ENCODE measurements around the gene ITGB5. TPM values are rescaled to one million over a fixed set of nuclear protein-coding genes. Genes with fewer than 3 reads are reported as not detected.
A peak's percentile ranks its signal among the peaks of the same experiment; 100 is the strongest.

The ITGB5 gene
- total and polyA plus RNA-seq, 2 experiments from 2014 or later = 33.9 to 383 TPM

DNA sequence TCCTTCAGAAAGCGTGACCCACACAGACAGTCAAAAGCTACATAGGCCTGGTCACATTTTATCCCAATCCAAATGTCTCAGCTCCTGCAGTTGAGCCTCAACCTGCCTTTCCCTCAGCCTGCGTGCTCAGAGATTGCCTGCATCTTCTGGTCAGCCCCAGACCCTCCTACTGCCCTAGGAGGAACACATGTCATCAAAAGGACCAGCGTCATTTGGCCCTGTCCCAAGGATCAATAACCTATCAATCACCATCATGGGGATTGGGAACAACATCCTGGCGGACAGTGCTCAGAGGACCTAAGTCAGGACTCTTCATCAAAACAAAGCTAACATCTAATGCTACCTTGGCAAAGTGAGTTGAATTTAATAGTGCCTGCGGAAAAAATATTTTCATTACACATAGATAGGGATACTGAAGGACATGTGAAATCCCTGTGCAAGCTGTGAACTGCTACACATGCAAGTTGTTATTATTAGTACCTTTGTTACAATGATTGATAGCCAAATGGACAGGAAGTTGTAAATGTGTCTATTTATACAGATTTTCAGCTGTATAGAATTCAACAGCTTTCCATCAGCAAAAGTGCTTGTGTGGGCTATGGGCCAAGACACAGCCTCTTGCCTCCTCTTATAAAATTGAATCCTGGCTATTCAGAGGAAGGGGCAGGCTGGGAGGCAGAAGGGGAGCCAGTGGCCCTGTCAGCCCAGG, 109.2 kb downstream of the ITGB5 start:
- no peaks in the 10 kb centered on the region for H4K20me1 ChIP-seq (ENCODE audit: insufficient read depth)

DNA sequence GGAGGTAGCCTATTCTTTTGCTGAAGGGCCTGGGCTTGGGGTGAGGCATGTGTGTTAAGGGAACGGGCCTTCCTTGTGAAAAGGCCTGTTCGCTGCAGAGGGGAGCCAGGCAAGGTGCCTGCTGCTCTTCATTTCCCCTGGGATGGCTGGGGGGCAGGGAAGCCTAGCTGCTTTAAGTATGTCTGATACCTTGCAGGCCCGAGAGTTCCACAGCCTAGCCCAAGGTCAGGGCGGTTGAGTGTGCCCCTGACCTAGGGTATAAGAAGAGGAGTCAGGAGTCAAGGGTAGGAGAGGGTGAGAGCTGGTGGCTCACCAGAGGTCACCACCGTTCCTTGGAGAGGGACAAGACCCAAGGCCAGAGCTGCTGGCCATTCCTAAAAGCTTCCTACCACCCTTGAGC, 110.3 kb downstream of the ITGB5 start:
- H3K4me2 ChIP-seq (ENCODE audit: unreplicated experiment) = no peak overlapping the region
- no peak overlapping the region for H3K9ac ChIP-seq

More for the DNA sequence above, 109.2 kb downstream of the ITGB5 start:
- DNase-seq = no peak
- no peak overlapping the region for H3K27ac ChIP-seq
- H3K27me3 ChIP-seq (replicated peaks; ENCODE audit: insufficient read depth) = no peaks in the 10 kb centered on the region
- no peaks in the 10 kb centered on the region for H3K9me2 ChIP-seq (ENCODE audit: insufficient read depth)
- no peaks in the 10 kb centered on the region for H3K9me3 ChIP-seq (ENCODE audit: low read depth)
- TF ChIP-seq EZH2 (IDR thresholded peaks at IDR 0.05; ENCODE audit: insufficient read depth, poor library complexity, severe bottlenecking) (no peak), EZH2phosphoT487 (IDR thresholded peaks at IDR 0.05; ENCODE audit: insufficient read depth, low read depth) (no peak)
- peaks cover 14% of the 10 kb centered on the region for H3F3A ChIP-seq (ENCODE audit: insufficient read depth)
- no peak overlapping the region for H3K4me2 ChIP-seq (ENCODE audit: unreplicated experiment)
- no peak overlapping the region for H2AFZ ChIP-seq
- 0 out of 2 replicates have a peak, but pooled peaks cover 5% of the 10 kb centered on the region for H3K36me3 ChIP-seq (ENCODE audit: low read depth)
- in situ Hi-C loops (cut with MboI) = no loop called here
- peaks cover 39% of the 10 kb centered on the region for H3K4me1 ChIP-seq (ENCODE audit: insufficient read depth)
- no peak overlapping the region for H3K9ac ChIP-seq
- peaks cover 41% of the 10 kb centered on the region for H3K79me2 ChIP-seq (ENCODE audit: insufficient read depth)
- 90 to 92% methylated on average over 5 of the region's 5 CpGs for WGBS, 2 experiments (ENCODE audit: low coverage in 1 of 2, low lambda C conversion rate in 2 of 2, missing lambda C conversion rate in 2 of 2)
- H3K4me3 ChIP-seq = no peak overlapping the region

DNA sequence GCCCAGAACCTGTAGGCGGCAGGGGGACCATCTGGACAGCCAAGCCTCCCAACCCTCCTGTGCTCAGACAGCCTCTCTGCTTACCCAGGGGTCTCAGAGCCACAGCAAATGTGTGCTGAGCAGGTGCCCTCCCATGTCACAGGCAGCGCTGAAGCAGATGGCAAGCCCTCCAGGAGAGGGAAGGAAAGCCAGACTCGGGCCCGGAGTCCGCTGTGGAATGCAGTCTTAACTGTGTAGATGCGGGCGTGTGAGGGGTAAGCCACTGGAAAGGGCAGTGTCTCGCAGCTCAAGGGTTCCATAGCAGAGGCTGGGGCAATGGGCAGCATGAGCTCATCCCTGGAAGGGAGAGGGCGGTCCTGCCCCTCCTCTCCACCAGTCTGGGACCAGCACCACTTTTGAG, 111.3 kb downstream of the ITGB5 start:
- H3K9me3 ChIP-seq (ENCODE audit: low read depth) = no peaks in the 10 kb centered on the region
- TF ChIP-seq EZH2 (IDR thresholded peaks at IDR 0.05; ENCODE audit: insufficient read depth, poor library complexity, severe bottlenecking) (no peak), EZH2phosphoT487 (IDR thresholded peaks at IDR 0.05; ENCODE audit: insufficient read depth, low read depth) (no peak)
- no peaks in the 10 kb centered on the region for H3K9me2 ChIP-seq (ENCODE audit: insufficient read depth)
- no peak for DNase-seq
- no peaks in the 10 kb centered on the region for H3K27me3 ChIP-seq (replicated peaks; ENCODE audit: insufficient read depth)
- 95 to 97% methylated on average over 9 of the region's 9 CpGs for WGBS, 2 experiments (ENCODE audit: low coverage in 1 of 2, low lambda C conversion rate in 2 of 2, missing lambda C conversion rate in 2 of 2)
- no peaks in the 10 kb centered on the region for H4K20me1 ChIP-seq (ENCODE audit: insufficient read depth)
- in situ Hi-C loops (cut with MboI) = no loop called here
- no peak overlapping the region for H2AFZ ChIP-seq
- H3F3A ChIP-seq (ENCODE audit: insufficient read depth) = peaks cover 32% of the 10 kb centered on the region
- no peak overlapping the region for H3K4me2 ChIP-seq (ENCODE audit: unreplicated experiment)
- no peak overlapping the region for H3K27ac ChIP-seq
- H3K79me2 ChIP-seq (ENCODE audit: insufficient read depth) = peaks cover 23% of the 10 kb centered on the region
- no peak overlapping the region for H3K9ac ChIP-seq
- H3K4me3 ChIP-seq = no peak overlapping the region
- H3K4me1 ChIP-seq (ENCODE audit: insufficient read depth) = peaks cover 43% of the 10 kb centered on the region
- H3K36me3 ChIP-seq (ENCODE audit: low read depth) = 0 out of 2 replicates have a peak, but pooled peaks cover 5% of the 10 kb centered on the region

More for the DNA sequence above, 110.3 kb downstream of the ITGB5 start:
- no peaks in the 10 kb centered on the region for H3K9me3 ChIP-seq (ENCODE audit: low read depth)
- no peaks in the 10 kb centered on the region for H3K27me3 ChIP-seq (replicated peaks; ENCODE audit: insufficient read depth)
- peaks cover 30% of the 10 kb centered on the region for H3K79me2 ChIP-seq (ENCODE audit: insufficient read depth)
- TF ChIP-seq EZH2 (IDR thresholded peaks at IDR 0.05; ENCODE audit: insufficient read depth, poor library complexity, severe bottlenecking) (no peak), EZH2phosphoT487 (IDR thresholded peaks at IDR 0.05; ENCODE audit: insufficient read depth, low read depth) (no peak)
- no peaks in the 10 kb centered on the region for H3K9me2 ChIP-seq (ENCODE audit: insufficient read depth)
- no peak overlapping the region for H3K4me3 ChIP-seq
- H2AFZ ChIP-seq = no peak overlapping the region
- H4K20me1 ChIP-seq (ENCODE audit: insufficient read depth) = no peaks in the 10 kb centered on the region
- H3K27ac ChIP-seq = no peak overlapping the region
- 85 to 91% methylated on average over 5 of the region's 5 CpGs for WGBS, 2 experiments (ENCODE audit: low coverage in 1 of 2, low lambda C conversion rate in 2 of 2, missing lambda C conversion rate in 2 of 2)
- in situ Hi-C loops (cut with MboI) = no loop called here
- 0 out of 2 replicates have a peak, but pooled peaks cover 5% of the 10 kb centered on the region for H3K36me3 ChIP-seq (ENCODE audit: low read depth)
- H3K4me1 ChIP-seq (ENCODE audit: insufficient read depth) = peaks cover 50% of the 10 kb centered on the region
- no peak for DNase-seq
- peaks cover 23% of the 10 kb centered on the region for H3F3A ChIP-seq (ENCODE audit: insufficient read depth)

DNA sequence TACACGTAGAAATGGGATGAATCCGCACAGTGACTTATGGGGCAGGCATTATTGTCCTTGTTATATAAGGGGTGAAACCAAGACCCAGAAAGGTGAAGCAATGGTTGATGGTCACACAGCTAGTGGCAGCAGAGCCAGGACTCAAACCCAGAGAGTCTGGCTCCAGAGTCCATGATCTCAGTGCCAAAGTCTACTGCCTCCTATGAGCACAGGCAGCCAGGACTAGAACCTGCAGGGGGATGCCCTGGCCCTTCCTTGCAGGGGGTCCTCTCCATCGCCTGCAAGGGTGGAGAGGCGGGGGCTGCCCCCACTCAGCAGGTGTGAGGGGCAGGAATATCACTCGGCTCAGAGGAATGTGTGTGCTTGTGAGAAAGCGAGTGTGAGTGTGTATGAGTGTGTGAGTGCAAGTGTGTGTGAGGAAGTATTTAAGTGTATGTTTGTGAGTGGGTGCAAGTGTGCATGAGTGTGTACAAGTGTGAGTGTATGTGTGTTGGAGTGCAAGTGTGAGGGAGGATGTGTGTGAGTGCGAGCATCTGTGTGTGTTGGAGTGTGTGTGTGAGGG, 112.2 kb downstream of the ITGB5 start:
- Histone ChIP-seq H3K4me2 (ENCODE audit: unreplicated experiment) (peak overlapping the region; percentile 67), H3K36me3 (ENCODE audit: low read depth) (0 out of 2 replicates have a peak, but pooled peaks cover 5% of the 10 kb centered on the region), H3K9me3 (ENCODE audit: low read depth) (no peaks in the 10 kb centered on the region), H3K9me2 (ENCODE audit: insufficient read depth) (no peaks in the 10 kb centered on the region), H3F3A (ENCODE audit: insufficient read depth) (peaks cover 32% of the 10 kb centered on the region), H3K4me1 (ENCODE audit: insufficient read depth) (peaks cover 33% of the 10 kb centered on the region), H2AFZ (no peak overlapping the region), H4K20me1 (ENCODE audit: insufficient read depth) (no peaks in the 10 kb centered on the region), H3K9ac (peak overlapping the region; percentile 44), H3K27ac (peak overlapping the region; percentile 60), H3K27me3 (replicated peaks; ENCODE audit: insufficient read depth) (no peaks in the 10 kb centered on the region), H3K79me2 (ENCODE audit: insufficient read depth) (peaks cover 23% of the 10 kb centered on the region), H3K4me3 (no peak overlapping the region)
- DNase-seq = no peak
- TF ChIP-seq EZH2phosphoT487 (IDR thresholded peaks at IDR 0.05; ENCODE audit: insufficient read depth, low read depth) (no peak), EZH2 (IDR thresholded peaks at IDR 0.05; ENCODE audit: insufficient read depth, poor library complexity, severe bottlenecking) (no peak)
- WGBS, 2 experiments (ENCODE audit: low coverage in 1 of 2, low lambda C conversion rate in 2 of 2, missing lambda C conversion rate in 2 of 2) = 75 to 90% methylated on average over 7 of the region's 7 CpGs
- in situ Hi-C loops (cut with MboI) = no loop called here
